HEK293 (cell line): ENCODE data around the gene STOX2.

ENCODE experiments used
- CTCF ChIP-seq: fragments of 450-650 bp; formaldehyde crosslinking; IDR thresholded peaks from 2 replicates; pipeline ENCODE4 v1.5.1; 2016; ENCODE audit warnings: missing biosample characterization, missing genetic modification characterization
- REST ChIP-seq: fragments of 450-650 bp; formaldehyde crosslinking; IDR thresholded peaks from 2 replicates; pipeline ENCODE4 v1.5.1; 2016; ENCODE audit warnings: missing biosample characterization, missing genetic modification characterization
- ZNF416 ChIP-seq: fragments of 450-650 bp; formaldehyde crosslinking; IDR thresholded peaks from 2 replicates; pipeline ENCODE4 v1.5.1; 2016; ENCODE audit warnings: missing biosample characterization, missing genetic modification characterization

- no peak for TF ChIP-seq CTCF (tag by site-specific recombination)
- TF ChIP-seq ZNF416 (tag by site-specific recombination): no peak
- TF ChIP-seq REST (tag by site-specific recombination): no peak
Measured at GRCh38 chr4:183988874-183989273, 83.8 kb downstream of the STOX2 start.
